KBM-7 (cell line): ENCODE results near the gene TMEM132A.
A peak's percentile ranks its signal among the peaks of the same experiment; 100 is the strongest.

Experiments
- DNase-seq: peaks from one replicate; pipeline ENCODE4 v3.0.0-alpha.2; 2015
- in situ Hi-C: fragments of 300-500 bp; cut with MboI; formaldehyde crosslinking; loops from 2 replicates; pipeline ENCODE4 v1.14.3; 2020; ENCODE audit warnings: low sequenced_read_pairs, low pct_unique_long_range_greater_than_20kb, mixed read lengths

The TMEM132A gene, protein sequence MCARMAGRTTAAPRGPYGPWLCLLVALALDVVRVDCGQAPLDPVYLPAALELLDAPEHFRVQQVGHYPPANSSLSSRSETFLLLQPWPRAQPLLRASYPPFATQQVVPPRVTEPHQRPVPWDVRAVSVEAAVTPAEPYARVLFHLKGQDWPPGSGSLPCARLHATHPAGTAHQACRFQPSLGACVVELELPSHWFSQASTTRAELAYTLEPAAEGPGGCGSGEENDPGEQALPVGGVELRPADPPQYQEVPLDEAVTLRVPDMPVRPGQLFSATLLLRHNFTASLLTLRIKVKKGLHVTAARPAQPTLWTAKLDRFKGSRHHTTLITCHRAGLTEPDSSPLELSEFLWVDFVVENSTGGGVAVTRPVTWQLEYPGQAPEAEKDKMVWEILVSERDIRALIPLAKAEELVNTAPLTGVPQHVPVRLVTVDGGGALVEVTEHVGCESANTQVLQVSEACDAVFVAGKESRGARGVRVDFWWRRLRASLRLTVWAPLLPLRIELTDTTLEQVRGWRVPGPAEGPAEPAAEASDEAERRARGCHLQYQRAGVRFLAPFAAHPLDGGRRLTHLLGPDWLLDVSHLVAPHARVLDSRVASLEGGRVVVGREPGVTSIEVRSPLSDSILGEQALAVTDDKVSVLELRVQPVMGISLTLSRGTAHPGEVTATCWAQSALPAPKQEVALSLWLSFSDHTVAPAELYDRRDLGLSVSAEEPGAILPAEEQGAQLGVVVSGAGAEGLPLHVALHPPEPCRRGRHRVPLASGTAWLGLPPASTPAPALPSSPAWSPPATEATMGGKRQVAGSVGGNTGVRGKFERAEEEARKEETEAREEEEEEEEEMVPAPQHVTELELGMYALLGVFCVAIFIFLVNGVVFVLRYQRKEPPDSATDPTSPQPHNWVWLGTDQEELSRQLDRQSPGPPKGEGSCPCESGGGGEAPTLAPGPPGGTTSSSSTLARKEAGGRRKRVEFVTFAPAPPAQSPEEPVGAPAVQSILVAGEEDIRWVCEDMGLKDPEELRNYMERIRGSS

DNA sequence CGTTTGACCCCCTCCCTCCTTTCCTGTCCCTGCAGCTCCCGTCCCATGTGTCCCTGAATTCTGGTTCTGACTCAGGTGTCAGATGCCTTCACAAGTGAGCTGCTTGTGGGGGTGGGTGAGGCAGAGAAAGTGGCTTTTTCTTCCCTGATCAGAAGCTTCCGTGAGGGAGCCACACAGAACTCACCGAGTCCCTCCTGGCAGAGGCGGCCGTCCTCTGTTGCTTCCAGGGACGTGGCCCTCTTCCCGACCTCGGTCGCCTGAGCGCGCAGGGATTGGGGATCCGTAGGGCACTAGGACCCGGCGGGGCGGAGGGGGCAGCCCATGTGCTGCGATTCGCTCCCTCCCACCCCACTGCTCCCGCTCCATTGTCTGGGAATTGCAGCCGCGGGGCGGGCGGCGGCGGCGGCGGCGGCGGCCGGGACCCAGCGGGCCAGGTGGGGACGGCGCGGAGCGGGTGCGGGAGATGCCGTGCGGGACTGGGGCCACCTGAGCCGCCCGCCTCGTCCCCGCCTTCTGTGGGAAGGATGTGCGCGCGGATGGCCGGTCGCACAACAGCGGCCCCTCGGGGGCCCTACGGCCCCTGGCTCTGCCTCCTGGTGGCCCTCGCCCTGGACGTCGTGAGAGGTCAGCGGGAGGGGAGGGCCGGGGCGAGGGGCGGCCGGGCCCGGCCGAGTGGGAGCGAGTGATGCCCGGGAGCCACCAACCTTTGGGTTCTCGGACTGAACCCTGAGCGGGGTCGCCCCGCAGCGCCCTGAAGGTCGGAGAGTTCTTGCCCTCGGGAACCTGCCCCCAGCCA is at the start of gene TMEM132A:
Gene TMEM132A, plus strand, starts transcription at position 351 of the 796 bp plus-strand sequence. Its CDS starts 174 bp downstream, at position 525.
- peak; percentile 47 for DNase-seq
- in situ Hi-C loops: no loop called here

GRCh38 chr11:60875366-60876167 is 48.7 kb upstream of the TMEM132A start:
- no peak for DNase-seq
- in situ Hi-C loops: no loop called here

- DNase-seq: no peak
- in situ Hi-C loops: no loop called here
Observed at GRCh38 chr11:60876168-60876485, 48.1 kb upstream of the TMEM132A start.

DNA sequence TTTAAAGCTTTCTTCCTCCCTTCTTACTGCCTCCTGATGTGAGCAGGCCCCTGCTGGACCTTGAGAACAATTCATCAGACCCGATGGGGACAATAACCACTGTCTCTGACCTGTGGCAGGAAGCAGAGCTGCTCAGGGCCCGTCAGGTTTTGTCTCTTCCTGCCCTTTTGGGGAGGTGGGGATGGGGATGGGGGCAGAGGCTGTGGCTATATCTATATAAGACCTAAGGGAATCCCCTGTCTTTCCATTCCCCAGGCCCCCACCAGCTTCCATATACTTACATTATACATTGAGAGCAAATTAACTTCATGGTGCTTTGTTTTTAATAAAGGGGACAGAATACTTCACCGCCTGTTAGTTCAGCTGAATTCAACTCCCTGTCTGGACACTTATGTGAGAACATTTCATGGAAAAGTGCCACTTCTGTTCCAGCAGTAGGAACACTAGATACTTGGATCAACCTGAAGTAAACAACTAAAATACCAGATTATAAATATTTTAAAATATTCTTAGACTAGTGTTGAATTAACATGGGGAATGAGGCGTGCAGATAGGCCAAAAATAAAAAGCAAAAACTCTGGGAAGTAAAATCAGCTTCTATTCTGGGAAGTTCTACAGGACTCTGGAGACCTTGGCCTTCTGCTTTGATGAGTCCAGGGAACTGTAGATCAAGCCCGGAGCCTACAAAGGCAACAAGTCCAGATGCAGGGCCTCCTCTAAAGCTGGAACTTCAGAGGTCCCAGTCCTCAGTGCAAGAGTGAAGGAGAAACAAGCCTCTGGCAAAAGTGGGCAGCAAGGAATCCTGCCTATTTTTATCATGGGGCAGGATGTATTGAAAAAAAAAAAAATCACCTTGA is 45.8 kb upstream of the TMEM132A start:
- in situ Hi-C loops: no loop called here
- no peak for DNase-seq

- in situ Hi-C loops: no loop called here
- DNase-seq: no peak
Observed at GRCh38 chr11:60879104-60879503, 45.2 kb upstream of the TMEM132A start.

DNA sequence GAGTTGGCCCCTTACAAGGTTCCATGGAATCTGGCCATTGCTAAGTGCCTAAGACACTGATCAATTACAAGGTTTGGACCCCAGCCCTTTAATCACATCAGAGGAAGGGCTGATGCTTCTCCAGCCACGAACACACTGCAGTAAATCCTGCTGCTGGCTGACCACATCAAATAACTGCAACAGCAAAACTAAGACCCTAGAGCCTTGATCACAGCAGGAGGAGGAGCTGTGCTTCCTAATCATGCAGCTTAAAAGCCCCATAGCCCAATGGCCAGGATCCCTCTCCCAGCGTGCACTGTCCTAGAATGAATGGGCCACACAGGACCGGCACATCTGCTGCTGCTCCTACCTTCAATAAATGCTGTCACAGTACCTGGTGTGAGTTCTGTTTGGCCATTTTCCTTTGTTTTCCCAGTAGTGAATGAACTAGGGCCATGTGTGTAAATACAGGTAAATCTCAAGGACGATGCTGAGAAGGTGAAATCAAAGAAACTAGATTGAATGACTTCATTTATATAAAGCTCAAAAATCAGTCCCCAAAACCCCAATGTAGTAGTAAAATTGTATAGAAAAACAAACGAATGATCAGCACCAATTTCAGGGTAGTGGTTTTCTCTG is 44.2 kb upstream of the TMEM132A start:
- in situ Hi-C loops: no loop called here
- DNase-seq: no peak

GRCh38 chr11:60880643-60881282 is 43.5 kb upstream of the TMEM132A start:
- in situ Hi-C loops: no loop called here
- DNase-seq: no peak

GRCh38 chr11:60887556-60887955 is 36.7 kb upstream of the TMEM132A start:
- in situ Hi-C loops: no loop called here
- peak; percentile 70 for DNase-seq

GRCh38 chr11:60889869-60890311 is 34.4 kb upstream of the TMEM132A start:
- in situ Hi-C loops: no loop called here
- no peak for DNase-seq

DNA sequence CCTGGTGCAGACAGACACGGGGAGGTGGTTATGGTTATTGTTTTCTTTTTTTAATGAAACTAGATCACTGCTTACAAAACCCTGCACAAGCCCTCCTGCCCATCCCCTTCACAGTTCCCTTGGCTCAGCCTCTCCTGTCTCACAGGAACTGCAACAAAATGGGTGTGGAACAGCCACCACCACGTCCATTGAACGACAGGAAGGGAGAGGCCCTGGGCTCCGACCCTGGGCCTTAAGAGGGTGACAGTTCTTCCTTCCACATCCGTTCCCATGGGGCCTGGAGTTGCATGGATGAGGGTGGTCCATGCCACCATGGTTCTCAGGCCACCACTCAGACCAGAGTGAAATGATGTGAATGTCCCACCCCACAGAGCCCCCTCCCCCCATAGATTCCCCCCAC is 33.6 kb upstream of the TMEM132A start:
- DNase-seq: no peak
- in situ Hi-C loops: no loop called here

DNA sequence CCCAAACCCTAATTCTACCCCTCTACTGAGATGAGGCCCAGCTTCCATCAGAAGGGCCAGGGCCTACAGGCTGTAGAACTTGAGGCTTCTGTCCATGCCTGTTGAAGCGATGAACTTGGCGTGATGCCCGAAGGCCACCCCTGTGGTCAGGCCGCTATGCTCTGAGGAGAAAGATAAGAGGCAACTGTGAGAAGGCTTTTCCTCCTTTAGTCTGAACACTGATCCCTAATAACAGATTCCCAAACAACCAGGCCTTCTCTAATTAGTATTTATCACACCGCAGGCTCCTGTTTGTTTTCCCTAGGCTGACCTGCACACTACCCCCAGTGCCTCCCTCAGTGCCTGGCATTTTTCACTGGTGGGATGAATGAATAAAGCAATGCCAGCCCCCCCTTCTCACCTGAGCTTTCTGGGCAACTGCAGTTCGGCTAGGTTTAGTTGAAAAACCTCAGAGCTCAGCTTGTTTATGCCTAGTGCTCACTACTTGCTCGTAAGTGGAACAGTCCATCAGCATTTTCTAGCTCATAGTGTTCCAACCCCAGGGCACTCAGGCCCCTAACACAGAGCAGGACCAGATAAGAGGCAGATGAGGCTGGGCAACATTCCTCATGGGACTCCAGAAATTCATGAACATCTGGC is 33.0 kb upstream of the TMEM132A start:
- in situ Hi-C loops: no loop called here
- no peak for DNase-seq

- in situ Hi-C loops: no loop called here
- DNase-seq: no peak
Observed at GRCh38 chr11:60895687-60896086, 28.6 kb upstream of the TMEM132A start.

- in situ Hi-C loops: no loop called here
- DNase-seq: no peak
Observed at GRCh38 chr11:60897496-60897895, 26.8 kb upstream of the TMEM132A start.

- peak; percentile 80 for DNase-seq
- in situ Hi-C loops: no loop called here
Observed at GRCh38 chr11:60899046-60899936, 25.0 kb upstream of the TMEM132A start.

GRCh38 chr11:60899977-60900376 is 24.3 kb upstream of the TMEM132A start:
- DNase-seq: no peak
- in situ Hi-C loops: no loop called here
